ENCODE data around the gene RHCE. TPM values are rescaled to one million over a fixed set of nuclear protein-coding genes. Genes with fewer than 3 reads are reported as not detected.
"Not testable (repeated sequence)": the region's sequence is repeated elsewhere in the genome, so short reads cannot be mapped to it uniquely, and the experiment has no call there.

The RHCE gene
- polyA plus RNA-seq, 3 donors = 0.62 to 1.2 (median 0.88) TPM

DNA sequence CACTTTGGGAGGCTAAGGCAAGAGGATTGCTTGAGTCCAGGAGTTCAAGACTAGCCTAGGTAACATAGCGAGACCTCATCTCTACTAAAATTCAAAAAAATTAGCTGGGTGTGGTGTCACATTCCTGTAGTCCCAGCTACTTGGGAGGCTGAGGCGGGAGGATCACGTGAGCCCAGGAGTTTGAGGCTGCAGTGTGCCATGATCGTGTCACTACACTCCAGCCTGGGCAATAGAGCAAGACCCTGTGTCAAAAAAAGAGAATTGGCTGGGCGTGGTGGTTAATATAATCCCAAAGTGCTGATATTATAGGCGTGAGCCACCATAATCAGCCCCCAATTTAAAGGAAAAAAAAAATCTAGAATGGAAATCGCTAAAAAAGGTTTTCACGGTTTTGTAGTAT is 17.0 kb upstream of the RHCE start:
- DNase-seq (ENCODE audit: extremely low read depth in 1 of 11, low read depth in 9 of 11, low spot score in 4 of 11) = no peak

GRCh38 chr1:25435397-25436108 is 14.9 kb upstream of the RHCE start:
- DNase-seq (ENCODE audit: extremely low read depth in 1 of 11, low read depth in 9 of 11, low spot score in 4 of 11) = no peak

- DNase-seq (ENCODE audit: extremely low read depth in 1 of 11, low read depth in 9 of 11, low spot score in 4 of 11) = no peak
These were observed 13.0 kb upstream of the RHCE start for GRCh38 chr1:25433389-25434186.

DNA sequence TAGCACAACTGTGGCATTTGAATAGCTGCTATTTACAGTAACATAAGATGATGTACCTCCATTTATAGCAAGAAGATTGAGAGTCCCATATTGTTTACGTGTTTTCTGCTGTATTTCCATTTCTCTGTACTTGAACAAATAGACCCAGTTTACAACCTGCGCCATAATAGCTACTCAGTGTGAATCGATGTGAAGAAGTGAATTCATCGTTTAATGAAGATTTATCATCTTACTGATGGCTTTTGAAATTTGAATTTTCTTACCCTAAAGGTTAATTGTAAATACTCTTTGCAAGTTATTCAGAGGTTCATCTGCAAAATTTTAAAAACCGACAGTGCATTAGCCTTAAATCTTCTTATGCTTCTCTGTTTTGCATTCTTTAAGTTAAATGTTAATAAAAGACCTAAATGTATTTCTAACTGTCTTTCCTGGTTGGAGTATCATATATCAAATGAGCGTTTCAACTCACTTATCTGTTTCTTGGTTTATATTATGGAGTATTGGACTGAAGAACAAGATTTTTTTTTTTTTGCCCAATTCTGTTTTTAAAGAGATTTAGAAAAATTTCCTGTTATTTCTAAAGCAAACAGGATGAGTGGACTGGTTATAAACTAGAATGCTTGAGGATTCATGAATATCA is 12.2 kb upstream of the RHCE start:
- no peak for DNase-seq (ENCODE audit: extremely low read depth in 1 of 11, low read depth in 9 of 11, low spot score in 4 of 11)

GRCh38 chr1:25431955-25432719 is 11.5 kb upstream of the RHCE start:
- DNase-seq (ENCODE audit: extremely low read depth in 1 of 11, low read depth in 9 of 11, low spot score in 4 of 11) = no peak

DNA sequence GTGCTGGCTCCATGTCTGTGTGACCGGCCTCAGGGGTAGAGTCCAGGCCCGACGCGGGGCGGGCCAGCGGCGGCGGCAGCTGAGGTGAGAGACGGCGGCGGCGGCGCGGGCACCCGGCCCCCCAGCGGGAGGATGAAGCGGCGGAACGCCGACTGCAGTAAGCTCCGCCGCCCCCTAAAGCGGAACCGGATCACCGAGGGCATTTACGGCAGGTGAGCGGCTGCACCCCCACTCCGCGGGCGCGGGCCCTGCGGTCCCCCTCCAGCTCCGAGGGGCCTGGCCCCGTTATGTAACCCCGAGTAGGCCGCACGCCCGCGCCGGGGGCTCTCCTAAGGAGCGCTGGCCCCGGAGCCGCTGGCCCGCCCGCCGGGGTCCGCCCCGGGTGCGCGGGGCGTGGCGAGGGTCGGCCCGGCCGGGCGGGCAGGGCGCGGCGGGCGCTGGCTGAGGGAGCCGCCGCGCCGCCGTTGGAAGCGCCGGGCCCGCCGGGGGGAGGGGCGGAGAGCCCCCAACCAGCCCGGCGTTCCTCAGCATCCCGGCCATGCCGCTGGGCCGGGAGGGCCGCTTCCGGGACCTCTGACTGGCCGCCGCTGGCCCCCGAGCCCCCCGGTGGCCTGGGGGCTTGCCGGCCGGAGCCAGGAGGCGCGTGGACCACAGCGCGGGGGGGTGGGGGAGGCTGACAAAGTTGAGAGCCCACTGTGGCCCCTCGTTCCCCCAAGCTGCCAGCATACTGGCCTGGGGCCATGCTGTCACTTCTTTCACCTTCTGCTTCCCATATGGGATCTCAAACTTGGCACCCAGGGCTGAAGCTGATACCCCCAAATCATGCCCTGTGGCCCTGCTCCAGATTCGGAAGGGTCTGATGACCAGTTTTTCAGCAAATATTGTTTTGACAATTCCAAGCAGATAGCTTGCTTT is 10.6 kb upstream of the RHCE start:
- peak in 4 of 11 donors; percentile 10 to 25 (median 23) for DNase-seq (ENCODE audit: extremely low read depth in 1 of 11, low read depth in 9 of 11, low spot score in 4 of 11)

DNA sequence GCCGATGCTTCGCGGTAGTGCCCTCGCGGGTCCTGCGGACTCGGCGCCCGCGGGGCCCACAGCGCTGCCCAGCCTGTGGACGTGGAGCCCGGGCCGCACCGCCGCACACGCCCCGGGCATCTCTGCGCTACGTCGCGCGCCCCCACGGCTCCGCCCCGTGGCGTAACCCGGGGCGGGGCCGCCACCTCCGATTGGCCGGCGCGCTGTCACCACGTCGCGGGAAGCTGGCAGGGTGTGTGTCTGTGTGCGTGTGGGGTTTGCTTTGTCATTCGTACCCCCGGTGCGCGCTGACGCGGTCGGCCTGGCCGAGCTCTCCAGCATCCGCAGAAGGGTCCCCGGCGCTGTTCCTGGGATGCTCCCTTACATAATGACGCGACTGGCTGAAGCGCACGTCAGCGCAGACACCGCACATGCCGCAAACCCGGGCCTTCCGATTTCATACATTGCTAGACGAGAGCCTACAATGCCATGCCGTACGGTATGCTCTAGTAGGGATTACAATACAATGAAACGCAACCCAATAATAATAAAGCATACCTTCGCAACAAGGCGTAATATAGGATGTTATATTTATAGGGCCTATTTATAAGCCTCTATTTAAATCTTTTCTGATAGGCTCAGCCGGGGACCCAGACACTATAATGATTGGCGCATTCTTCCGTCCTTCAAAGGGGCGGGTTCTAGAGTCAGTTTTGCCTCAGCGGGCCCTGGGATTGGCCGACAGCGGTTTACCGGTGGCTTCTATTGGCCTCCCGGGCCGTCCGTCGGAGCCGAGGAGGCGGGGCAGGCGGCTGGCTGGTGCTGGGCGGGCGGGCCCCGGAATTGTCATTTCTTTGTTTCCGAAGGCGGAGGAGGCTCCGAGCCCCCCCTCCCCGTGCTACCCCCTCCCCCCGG is 9.7 kb upstream of the RHCE start, which contains the start of gene MACO1:
MACO1 (plus strand) TSS at position 825 of the 894 bp plus-strand sequence. CDS start 202 bp downstream, outside the sequence.
- DNase-seq (ENCODE audit: extremely low read depth in 1 of 11, low read depth in 9 of 11, low spot score in 4 of 11) = peak; percentile 88 to 99 (median 95)

- no peak for DNase-seq (ENCODE audit: extremely low read depth in 1 of 11, low read depth in 9 of 11, low spot score in 4 of 11)
These were observed 8.0 kb upstream of the RHCE start for GRCh38 chr1:25428475-25429166.

DNA sequence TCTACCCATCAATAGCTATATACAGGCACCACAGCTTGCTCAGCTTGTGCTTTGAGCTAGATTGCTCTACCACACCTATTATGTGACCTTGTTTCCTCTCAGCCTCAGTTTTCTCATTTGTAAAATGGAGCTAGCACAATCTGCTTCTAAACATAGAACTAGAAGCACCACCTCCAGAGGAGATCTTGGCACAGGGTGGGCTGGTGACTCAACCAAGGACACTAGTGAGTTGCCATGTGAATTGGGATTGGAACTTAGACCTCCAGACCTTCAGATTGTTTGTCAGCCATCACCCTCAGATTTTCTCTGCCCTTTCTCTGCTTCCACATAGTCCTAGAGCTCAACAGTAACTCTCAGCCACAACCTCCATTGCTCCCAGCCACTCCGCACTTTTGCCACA is 7.1 kb upstream of the RHCE start:
- no peak for DNase-seq (ENCODE audit: extremely low read depth in 1 of 11, low read depth in 9 of 11, low spot score in 4 of 11)

- DNase-seq (ENCODE audit: extremely low read depth in 1 of 11, low read depth in 9 of 11, low spot score in 4 of 11) = no peak
These were observed 4.8 kb upstream of the RHCE start for GRCh38 chr1:25425098-25426085.

DNA sequence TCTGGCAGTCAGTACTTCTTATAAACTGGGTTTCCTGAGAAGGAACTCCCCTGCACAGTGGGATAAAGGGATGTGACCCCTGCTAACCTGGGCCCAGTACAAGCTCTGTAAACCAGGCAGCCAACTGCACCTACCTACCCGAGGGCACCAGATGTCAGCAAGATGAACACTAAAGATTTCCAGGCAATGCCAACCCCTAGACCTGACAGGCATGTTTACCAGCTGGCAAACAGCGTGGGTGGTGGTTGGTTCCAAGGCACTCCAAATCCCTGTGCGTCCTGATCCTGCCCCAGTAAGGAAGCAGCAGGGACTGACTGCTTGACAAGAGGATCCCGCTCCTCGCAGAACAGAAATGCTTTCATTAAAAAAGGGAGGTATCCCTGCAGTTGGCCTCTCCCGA is 2.6 kb upstream of the RHCE start:
- DNase-seq (ENCODE audit: extremely low read depth in 1 of 11, low read depth in 9 of 11, low spot score in 4 of 11) = not testable (repeated sequence)

DNA sequence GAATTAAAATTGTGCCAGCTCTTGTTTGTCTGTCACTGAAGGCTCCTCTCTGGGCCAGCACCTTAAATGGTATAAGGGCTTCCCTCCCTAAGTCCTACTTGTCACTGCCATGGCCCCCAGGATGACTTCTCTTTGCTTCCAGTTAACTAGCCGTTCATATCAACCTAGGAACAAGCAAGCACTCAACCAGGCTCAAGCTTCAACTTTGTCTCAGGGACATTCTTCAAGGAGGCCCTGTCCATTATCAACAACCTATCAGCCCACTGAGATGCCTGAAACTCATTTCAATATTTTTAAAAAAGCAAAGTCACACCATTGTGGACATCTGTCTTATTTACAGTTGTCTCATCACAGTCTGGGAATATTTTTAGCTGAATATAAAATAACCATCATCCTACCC is 1.3 kb downstream of the RHCE start:
- not testable (repeated sequence) for DNase-seq (ENCODE audit: extremely low read depth in 1 of 11, low read depth in 9 of 11, low spot score in 4 of 11)

DNA sequence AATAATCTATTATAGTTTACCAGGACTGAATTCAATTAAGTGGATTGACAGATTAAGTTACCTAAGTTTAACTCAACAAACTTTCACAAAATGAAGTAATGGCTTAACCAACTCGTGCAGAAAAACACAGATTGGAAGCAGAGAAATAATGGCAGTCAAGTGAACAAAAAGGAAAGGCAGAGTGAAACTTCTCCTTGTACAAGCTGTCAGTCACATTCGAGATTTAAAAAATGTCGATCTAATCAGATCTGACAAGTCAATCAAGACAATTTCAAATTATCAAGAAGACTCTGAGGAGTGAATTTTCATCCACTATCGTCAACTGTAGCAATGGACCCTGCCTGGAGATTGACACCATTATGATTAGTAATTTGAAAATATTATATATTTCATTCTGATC is 3.3 kb downstream of the RHCE start:
- not testable (repeated sequence) for DNase-seq (ENCODE audit: extremely low read depth in 1 of 11, low read depth in 9 of 11, low spot score in 4 of 11)

- not testable (repeated sequence) for DNase-seq (ENCODE audit: extremely low read depth in 1 of 11, low read depth in 9 of 11, low spot score in 4 of 11)
These were observed 6.0 kb downstream of the RHCE start for GRCh38 chr1:25414578-25414977.

- DNase-seq (ENCODE audit: extremely low read depth in 1 of 11, low read depth in 9 of 11, low spot score in 4 of 11) = not testable (repeated sequence)
These were observed 6.5 kb downstream of the RHCE start for GRCh38 chr1:25414157-25414556.
